HepG2 (cell line): ENCODE results near the gene LGALS3.

ENCODE experiments used
- NBN ChIP-seq: fragments of 450-650 bp; conservative IDR thresholded peaks from 2 replicates; pipeline ENCODE4 v1.6.1; 2017
- POLR2A ChIP-seq, 2 experiments: IDR thresholded peaks; 2 replicates each; pipeline ENCODE4 v1.6.1; 2011; ENCODE audit warnings: low read depth in 2 of 2, low read length in 2 of 2, mild to moderate bottlenecking in 1 of 2, moderate library complexity in 1 of 2; ENCODE audit not compliant: insufficient read depth in 1 of 2
- POLR2AphosphoS5 ChIP-seq: IDR thresholded peaks from 2 replicates; pipeline ENCODE4 v1.6.1; 2012; ENCODE audit warnings: low read depth, low read length
- ZBTB26 ChIP-seq: IDR thresholded peaks from 2 replicates; pipeline ENCODE4 v1.6.1; 2016; ENCODE audit warnings: missing compliant biosample characterization, missing genetic modification reagents, borderline replicate concordance
- TF ChIP-seq, protein P1 (sequence below): sonication (generic); formaldehyde crosslinking; IDR thresholded peaks from 2 replicates; pipeline ENCODE4 v1.4.0; 2020; ENCODE audit warnings: missing genetic modification reagents
- TF ChIP-seq, protein P2 (sequence below): sonication (generic); formaldehyde crosslinking; IDR thresholded peaks from 2 replicates; pipeline ENCODE4 v1.5.0; 2020; ENCODE audit warnings: mild to moderate bottlenecking, missing genetic modification reagents, moderate library complexity

GRCh38 chr14:55139141-55139540 is 10.1 kb downstream of the LGALS3 start:
- TF ChIP-seq, protein P1, sequence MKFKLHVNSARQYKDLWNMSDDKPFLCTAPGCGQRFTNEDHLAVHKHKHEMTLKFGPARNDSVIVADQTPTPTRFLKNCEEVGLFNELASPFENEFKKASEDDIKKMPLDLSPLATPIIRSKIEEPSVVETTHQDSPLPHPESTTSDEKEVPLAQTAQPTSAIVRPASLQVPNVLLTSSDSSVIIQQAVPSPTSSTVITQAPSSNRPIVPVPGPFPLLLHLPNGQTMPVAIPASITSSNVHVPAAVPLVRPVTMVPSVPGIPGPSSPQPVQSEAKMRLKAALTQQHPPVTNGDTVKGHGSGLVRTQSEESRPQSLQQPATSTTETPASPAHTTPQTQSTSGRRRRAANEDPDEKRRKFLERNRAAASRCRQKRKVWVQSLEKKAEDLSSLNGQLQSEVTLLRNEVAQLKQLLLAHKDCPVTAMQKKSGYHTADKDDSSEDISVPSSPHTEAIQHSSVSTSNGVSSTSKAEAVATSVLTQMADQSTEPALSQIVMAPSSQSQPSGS (CRISPR knock-in tag): no peak
- TF ChIP-seq, protein P2, sequence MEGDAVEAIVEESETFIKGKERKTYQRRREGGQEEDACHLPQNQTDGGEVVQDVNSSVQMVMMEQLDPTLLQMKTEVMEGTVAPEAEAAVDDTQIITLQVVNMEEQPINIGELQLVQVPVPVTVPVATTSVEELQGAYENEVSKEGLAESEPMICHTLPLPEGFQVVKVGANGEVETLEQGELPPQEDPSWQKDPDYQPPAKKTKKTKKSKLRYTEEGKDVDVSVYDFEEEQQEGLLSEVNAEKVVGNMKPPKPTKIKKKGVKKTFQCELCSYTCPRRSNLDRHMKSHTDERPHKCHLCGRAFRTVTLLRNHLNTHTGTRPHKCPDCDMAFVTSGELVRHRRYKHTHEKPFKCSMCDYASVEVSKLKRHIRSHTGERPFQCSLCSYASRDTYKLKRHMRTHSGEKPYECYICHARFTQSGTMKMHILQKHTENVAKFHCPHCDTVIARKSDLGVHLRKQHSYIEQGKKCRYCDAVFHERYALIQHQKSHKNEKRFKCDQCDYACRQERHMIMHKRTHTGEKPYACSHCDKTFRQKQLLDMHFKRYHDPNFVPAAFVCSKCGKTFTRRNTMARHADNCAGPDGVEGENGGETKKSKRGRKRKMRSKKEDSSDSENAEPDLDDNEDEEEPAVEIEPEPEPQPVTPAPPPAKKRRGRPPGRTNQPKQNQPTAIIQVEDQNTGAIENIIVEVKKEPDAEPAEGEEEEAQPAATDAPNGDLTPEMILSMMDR (CRISPR knock-in tag): no peak
- TF ChIP-seq ZBTB26 (CRISPR knock-in tag) (no peak), NBN (no peak), POLR2AphosphoS5 (no peak), POLR2A (IDR thresholded peaks at IDR 0.05; ENCODE audit: insufficient read depth in 1 of 2, low read depth in 2 of 2, low read length in 2 of 2) (no peak)
